ENCODE measurements around the gene MYCBPAP. TPM values are rescaled to one million over a fixed set of nuclear protein-coding genes. Genes with fewer than 3 reads are reported as not detected.

MYCBPAP gene
- total RNA-seq, 2 donors from 2014 or later: 0.16 to 0.19 TPM

GRCh38 chr17:50540560-50541401 lies 32.5 kb downstream of the MYCBPAP start:
- no peak overlapping the region for H3K4me3 ChIP-seq
- no peaks in the 10 kb centered on the region for H3K36me3 ChIP-seq
- TF ChIP-seq, protein P1, sequence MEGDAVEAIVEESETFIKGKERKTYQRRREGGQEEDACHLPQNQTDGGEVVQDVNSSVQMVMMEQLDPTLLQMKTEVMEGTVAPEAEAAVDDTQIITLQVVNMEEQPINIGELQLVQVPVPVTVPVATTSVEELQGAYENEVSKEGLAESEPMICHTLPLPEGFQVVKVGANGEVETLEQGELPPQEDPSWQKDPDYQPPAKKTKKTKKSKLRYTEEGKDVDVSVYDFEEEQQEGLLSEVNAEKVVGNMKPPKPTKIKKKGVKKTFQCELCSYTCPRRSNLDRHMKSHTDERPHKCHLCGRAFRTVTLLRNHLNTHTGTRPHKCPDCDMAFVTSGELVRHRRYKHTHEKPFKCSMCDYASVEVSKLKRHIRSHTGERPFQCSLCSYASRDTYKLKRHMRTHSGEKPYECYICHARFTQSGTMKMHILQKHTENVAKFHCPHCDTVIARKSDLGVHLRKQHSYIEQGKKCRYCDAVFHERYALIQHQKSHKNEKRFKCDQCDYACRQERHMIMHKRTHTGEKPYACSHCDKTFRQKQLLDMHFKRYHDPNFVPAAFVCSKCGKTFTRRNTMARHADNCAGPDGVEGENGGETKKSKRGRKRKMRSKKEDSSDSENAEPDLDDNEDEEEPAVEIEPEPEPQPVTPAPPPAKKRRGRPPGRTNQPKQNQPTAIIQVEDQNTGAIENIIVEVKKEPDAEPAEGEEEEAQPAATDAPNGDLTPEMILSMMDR (IDR thresholded peaks at IDR 0.05): no peak
- H3K27ac ChIP-seq: peak overlapping the region in 1 of 2 donors; percentile 77
- H3K4me1 ChIP-seq: peaks cover 0 to 19% of the 10 kb centered on the region in 2 donors
- no peak for DNase-seq (ENCODE audit: low spot score)
- H3K27me3 ChIP-seq: no peaks in the 10 kb centered on the region
- H3K9me3 ChIP-seq: no peaks in the 10 kb centered on the region

GRCh38 chr17:50541402-50541715 lies 33.1 kb downstream of the MYCBPAP start:
- Histone ChIP-seq H3K4me1 (peaks cover 0 to 19% of the 10 kb centered on the region in 2 donors), H3K4me3 (peak overlapping the region; percentile 53 to 60), H3K27ac (peak overlapping the region; percentile 70 to 77), H3K36me3 (no peaks in the 10 kb centered on the region), H3K9me3 (no peaks in the 10 kb centered on the region), H3K27me3 (no peaks in the 10 kb centered on the region)
- TF ChIP-seq, protein P1 (IDR thresholded peaks at IDR 0.05): no peak
- no peak for DNase-seq (ENCODE audit: low spot score)

- TF ChIP-seq, protein P1 (IDR thresholded peaks at IDR 0.05): peak in 1 of 2 donors; percentile 41
- peak; percentile 83 for DNase-seq (ENCODE audit: low spot score)
These were observed 33.8 kb downstream of the MYCBPAP start for GRCh38 chr17:50541716-50542688.

DNA sequence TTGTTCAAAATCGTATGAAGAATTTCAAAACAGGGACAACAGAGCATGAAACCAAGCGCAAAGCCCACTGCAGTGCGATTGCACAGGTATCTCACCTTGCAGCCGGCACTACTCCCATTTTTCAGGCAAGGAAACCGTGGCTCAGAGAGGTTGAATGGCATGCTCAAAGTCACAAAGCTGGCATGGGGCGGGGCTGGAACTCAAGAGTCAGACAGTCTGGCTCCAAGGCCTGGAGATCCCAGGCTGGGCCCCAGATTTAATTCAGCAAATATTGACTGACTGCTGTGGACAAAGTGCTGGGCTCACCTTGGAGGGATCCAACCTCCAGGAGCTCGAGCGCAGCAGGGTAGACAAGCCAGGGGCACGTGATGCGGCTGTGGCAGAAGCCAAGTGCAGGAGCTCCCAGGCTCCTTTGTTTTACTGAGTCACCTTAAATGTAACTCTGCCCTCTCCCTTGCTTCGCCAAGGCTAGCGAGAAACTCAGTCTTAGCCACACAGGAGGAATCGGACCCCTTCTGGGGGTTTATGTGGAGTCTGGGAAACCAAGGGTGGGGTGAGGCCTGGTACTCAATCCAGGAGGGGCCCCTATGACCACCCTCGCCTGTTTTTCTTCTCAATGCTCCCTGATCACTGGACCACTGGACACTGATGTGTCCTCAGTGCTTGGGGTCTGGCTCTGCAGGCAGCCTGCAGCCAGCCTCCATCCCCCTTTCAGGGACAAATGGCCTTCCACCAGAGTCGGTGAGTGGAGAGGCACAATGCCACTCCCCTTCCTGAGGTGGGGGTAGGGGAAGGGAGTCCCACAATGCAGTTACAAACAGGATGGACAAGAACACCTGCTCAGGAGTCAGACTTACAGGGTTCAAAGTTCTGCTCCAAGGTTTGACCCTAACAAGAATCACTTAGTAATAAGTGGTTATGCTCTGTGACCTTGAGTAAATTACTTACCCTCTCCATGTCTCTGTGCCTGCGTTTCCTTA lies 34.8 kb downstream of the MYCBPAP start:
- no peak for DNase-seq (ENCODE audit: low spot score)
- H3K4me1 ChIP-seq: peaks cover 0 to 32% of the 10 kb centered on the region in 2 donors
- H3K36me3 ChIP-seq: no peaks in the 10 kb centered on the region
- TF ChIP-seq, protein P1 (IDR thresholded peaks at IDR 0.05): no peak
- H3K9me3 ChIP-seq: no peaks in the 10 kb centered on the region
- no peak overlapping the region for H3K27ac ChIP-seq
- no peaks in the 10 kb centered on the region for H3K27me3 ChIP-seq
- no peak overlapping the region for H3K4me3 ChIP-seq

More at GRCh38 chr17:50541716-50542688, 33.8 kb downstream of the MYCBPAP start:
- H3K9me3 ChIP-seq: no peaks in the 10 kb centered on the region
- H3K36me3 ChIP-seq: no peaks in the 10 kb centered on the region
- H3K27me3 ChIP-seq: no peaks in the 10 kb centered on the region
- peak overlapping the region; percentile 53 to 60 for H3K4me3 ChIP-seq
- peaks cover 0 to 23% of the 10 kb centered on the region in 2 donors for H3K4me1 ChIP-seq
- peak overlapping the region; percentile 70 to 77 for H3K27ac ChIP-seq

GRCh38 chr17:50544516-50544915 lies 36.3 kb downstream of the MYCBPAP start:
- H3K4me1 ChIP-seq: peaks cover 0 to 32% of the 10 kb centered on the region in 2 donors
- H3K36me3 ChIP-seq: no peaks in the 10 kb centered on the region
- no peak overlapping the region for H3K4me3 ChIP-seq
- DNase-seq (ENCODE audit: low spot score): no peak
- H3K9me3 ChIP-seq: no peaks in the 10 kb centered on the region
- no peaks in the 10 kb centered on the region for H3K27me3 ChIP-seq
- TF ChIP-seq, protein P1 (IDR thresholded peaks at IDR 0.05): no peak
- H3K27ac ChIP-seq: no peak overlapping the region
